Measurements from ENCODE around the gene THBD.
"Not testable (repeated sequence)": the region's sequence is repeated elsewhere in the genome, so short reads cannot be mapped to it uniquely, and the experiment has no call there.

THBD gene

GRCh38 chr20:23032750-23033078 is 16.8 kb downstream of the THBD start:
- Histone ChIP-seq H3K9ac (ENCODE audit: insufficient read length) (no peak overlapping the region), H3K9me3 (ENCODE audit: low read depth, low read length) (no peaks in the 10 kb centered on the region), H3K36me3 (ENCODE audit: insufficient read depth, low read length) (no peaks in the 10 kb centered on the region), H3K4me3 (no peak overlapping the region), H3K27ac (no peak overlapping the region)
- no peak for DNase-seq (ENCODE audit: low read depth, low spot score)
- TF ChIP-seq FOXP2 (optimal IDR thresholded peaks at IDR 0.05; ENCODE audit: control extremely low read depth, extremely low read length, insufficient read depth) (no peak), EZH2 (IDR thresholded peaks at IDR 0.05) (no peak), POLR2AphosphoS5 (IDR thresholded peaks at IDR 0.05; ENCODE audit: borderline replicate concordance, low read depth, low read length) (no peak)

DNA sequence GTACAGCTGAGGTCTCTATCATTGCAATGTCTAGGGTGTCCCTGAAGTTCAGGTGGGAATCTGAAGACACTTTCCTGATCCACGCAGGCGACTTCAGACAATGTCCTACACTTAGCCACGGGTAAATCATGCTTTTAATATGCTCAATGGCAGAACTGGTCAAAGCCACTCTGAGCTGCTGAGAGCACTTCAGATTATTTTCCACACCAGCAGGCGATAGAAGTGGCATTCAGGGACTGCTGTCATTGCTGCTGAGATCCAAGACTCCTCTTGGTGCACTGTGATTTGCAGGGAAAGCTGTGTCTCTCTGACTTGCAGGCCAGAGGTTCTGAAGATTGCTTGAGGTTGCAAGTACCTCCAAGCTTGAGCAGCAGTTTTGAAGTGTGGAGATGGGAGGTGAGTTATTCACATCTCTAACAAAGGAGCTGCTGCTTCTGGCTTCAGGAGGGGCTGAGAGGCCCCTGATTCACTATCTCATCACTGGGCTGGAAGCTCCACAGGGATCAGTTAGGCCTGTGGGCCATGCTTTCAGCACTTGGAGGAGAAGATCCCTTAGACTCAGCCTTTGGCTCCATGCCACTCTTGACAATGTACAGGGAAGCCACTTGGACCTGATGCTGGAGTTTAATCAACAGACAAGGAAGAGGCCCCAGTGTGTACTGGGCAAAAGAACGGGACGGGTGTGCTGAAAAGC is 17.3 kb downstream of the THBD start:
- no peak for DNase-seq (ENCODE audit: low read depth, low spot score)
- Histone ChIP-seq H3K4me3 (no peak overlapping the region), H3K9me3 (ENCODE audit: low read depth, low read length) (no peaks in the 10 kb centered on the region), H3K9ac (ENCODE audit: insufficient read length) (no peak overlapping the region), H3K36me3 (ENCODE audit: insufficient read depth, low read length) (no peaks in the 10 kb centered on the region), H3K27ac (no peak overlapping the region)
- TF ChIP-seq EZH2 (IDR thresholded peaks at IDR 0.05), result no peak
- no peak for TF ChIP-seq FOXP2 (optimal IDR thresholded peaks at IDR 0.05; ENCODE audit: control extremely low read depth, extremely low read length, insufficient read depth)
- TF ChIP-seq POLR2AphosphoS5 (IDR thresholded peaks at IDR 0.05; ENCODE audit: borderline replicate concordance, low read depth, low read length), result no peak

DNA sequence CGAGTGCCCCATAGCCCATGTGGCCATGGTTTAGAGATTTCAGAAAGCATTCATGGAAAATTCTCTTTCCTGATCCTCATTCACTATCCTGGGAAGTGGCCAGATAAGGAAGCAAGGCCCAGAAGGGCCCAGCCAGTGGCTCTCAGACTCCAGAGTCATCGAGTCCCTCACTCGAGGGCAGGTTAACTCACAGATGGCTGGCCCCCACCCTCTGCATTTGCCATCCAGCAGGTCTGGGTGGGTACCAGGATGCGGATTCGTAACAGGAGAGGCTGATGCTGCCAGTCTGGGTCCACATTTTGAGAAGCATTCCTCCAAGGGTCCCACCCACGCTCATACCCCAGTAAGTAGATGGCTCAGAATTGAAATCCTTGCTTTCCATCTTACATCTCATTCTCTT is 18.1 kb downstream of the THBD start:
- Histone ChIP-seq H3K27ac (no peak overlapping the region), H3K36me3 (ENCODE audit: insufficient read depth, low read length) (no peaks in the 10 kb centered on the region), H3K9ac (ENCODE audit: insufficient read length) (no peak overlapping the region), H3K4me3 (no peak overlapping the region), H3K9me3 (ENCODE audit: low read depth, low read length) (no peaks in the 10 kb centered on the region)
- TF ChIP-seq FOXP2 (optimal IDR thresholded peaks at IDR 0.05; ENCODE audit: control extremely low read depth, extremely low read length, insufficient read depth), result no peak
- TF ChIP-seq EZH2 (IDR thresholded peaks at IDR 0.05), result no peak
- TF ChIP-seq POLR2AphosphoS5 (IDR thresholded peaks at IDR 0.05; ENCODE audit: borderline replicate concordance, low read depth, low read length), result no peak
- no peak for DNase-seq (ENCODE audit: low read depth, low spot score)

GRCh38 chr20:23029324-23029723 is 20.1 kb downstream of the THBD start:
- H3K36me3 ChIP-seq (ENCODE audit: insufficient read depth, low read length), result no peaks in the 10 kb centered on the region
- DNase-seq (ENCODE audit: low read depth, low spot score), result no peak
- H3K9ac ChIP-seq (ENCODE audit: insufficient read length), result no peak overlapping the region
- no peak overlapping the region for H3K27ac ChIP-seq
- no peak overlapping the region for H3K4me3 ChIP-seq
- TF ChIP-seq POLR2AphosphoS5 (IDR thresholded peaks at IDR 0.05; ENCODE audit: borderline replicate concordance, low read depth, low read length), result no peak
- TF ChIP-seq EZH2 (IDR thresholded peaks at IDR 0.05), result no peak
- TF ChIP-seq FOXP2 (optimal IDR thresholded peaks at IDR 0.05; ENCODE audit: control extremely low read depth, extremely low read length, insufficient read depth), result no peak
- H3K9me3 ChIP-seq (ENCODE audit: low read depth, low read length), result no peaks in the 10 kb centered on the region

DNA sequence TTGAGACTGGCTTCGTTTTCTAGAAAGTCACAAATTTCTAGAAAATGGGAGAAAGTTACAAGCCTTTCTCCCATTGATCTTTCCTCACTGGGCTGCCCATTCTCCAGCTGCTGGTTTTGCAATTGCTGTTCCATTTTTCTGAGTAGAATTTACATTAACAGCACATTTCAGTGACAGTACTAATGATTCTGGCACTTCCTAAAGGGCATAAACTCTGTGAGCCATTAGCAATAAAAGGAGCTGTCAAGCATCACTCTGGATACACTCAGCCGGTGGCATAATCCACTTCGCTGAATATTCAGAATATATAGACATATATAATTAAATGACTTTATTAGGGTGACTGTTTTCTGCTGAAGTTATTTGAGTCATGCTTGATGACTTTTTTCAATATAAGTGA is 21.1 kb downstream of the THBD start:
- Histone ChIP-seq H3K9me3 (ENCODE audit: low read depth, low read length) (no peaks in the 10 kb centered on the region), H3K4me3 (no peak overlapping the region), H3K36me3 (ENCODE audit: insufficient read depth, low read length) (no peaks in the 10 kb centered on the region), H3K9ac (ENCODE audit: insufficient read length) (no peak overlapping the region), H3K27ac (no peak overlapping the region)
- no peak for TF ChIP-seq EZH2 (IDR thresholded peaks at IDR 0.05)
- TF ChIP-seq FOXP2 (optimal IDR thresholded peaks at IDR 0.05; ENCODE audit: control extremely low read depth, extremely low read length, insufficient read depth), result no peak
- no peak for TF ChIP-seq POLR2AphosphoS5 (IDR thresholded peaks at IDR 0.05; ENCODE audit: borderline replicate concordance, low read depth, low read length)
- DNase-seq (ENCODE audit: low read depth, low spot score), result no peak

DNA sequence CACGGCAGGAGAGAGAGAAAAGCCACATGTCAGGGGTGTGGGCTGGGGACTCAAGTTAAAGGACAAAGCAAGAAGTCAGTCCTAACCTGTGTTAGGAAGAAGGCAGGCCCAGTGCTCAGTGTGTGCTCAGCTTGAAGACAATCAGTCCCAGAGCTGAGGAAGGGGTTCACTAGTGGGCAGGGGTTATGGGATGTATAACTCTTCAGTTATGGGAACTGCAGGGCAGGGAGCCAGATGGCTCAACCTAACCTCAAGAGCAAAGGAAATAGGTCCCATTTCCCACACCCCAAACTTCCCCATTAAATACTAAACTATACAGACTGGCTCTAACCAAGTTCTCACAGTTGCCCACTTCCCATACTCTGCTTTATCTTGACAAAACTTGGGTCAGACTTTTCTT is 21.8 kb downstream of the THBD start:
- no peaks in the 10 kb centered on the region for H3K9me3 ChIP-seq (ENCODE audit: low read depth, low read length)
- TF ChIP-seq EZH2 (IDR thresholded peaks at IDR 0.05), result no peak
- no peak overlapping the region for H3K27ac ChIP-seq
- H3K9ac ChIP-seq (ENCODE audit: insufficient read length), result no peak overlapping the region
- no peak for DNase-seq (ENCODE audit: low read depth, low spot score)
- no peak overlapping the region for H3K4me3 ChIP-seq
- H3K36me3 ChIP-seq (ENCODE audit: insufficient read depth, low read length), result no peaks in the 10 kb centered on the region

GRCh38 chr20:23025503-23025902 is 24.0 kb downstream of the THBD start:
- H3K36me3 ChIP-seq (ENCODE audit: insufficient read depth, low read length); H3K9ac ChIP-seq (ENCODE audit: insufficient read length); H3K4me3 ChIP-seq; DNase-seq (ENCODE audit: low read depth, low spot score); H3K9me3 ChIP-seq (ENCODE audit: low read depth, low read length); H3K27ac ChIP-seq: not testable (repeated sequence)

- TF ChIP-seq POLR2AphosphoS5 (IDR thresholded peaks at IDR 0.05; ENCODE audit: borderline replicate concordance, low read depth, low read length), result no peak
- TF ChIP-seq FOXP2 (optimal IDR thresholded peaks at IDR 0.05; ENCODE audit: control extremely low read depth, extremely low read length, insufficient read depth), result no peak
- no peak for TF ChIP-seq EZH2 (IDR thresholded peaks at IDR 0.05)
- no peak overlapping the region for H3K4me3 ChIP-seq
- no peak overlapping the region for H3K27ac ChIP-seq
- no peak overlapping the region for H3K9ac ChIP-seq (ENCODE audit: insufficient read length)
- no peaks in the 10 kb centered on the region for H3K36me3 ChIP-seq (ENCODE audit: insufficient read depth, low read length)
- no peaks in the 10 kb centered on the region for H3K9me3 ChIP-seq (ENCODE audit: low read depth, low read length)
- no peak for DNase-seq (ENCODE audit: low read depth, low spot score)
These were observed 24.8 kb downstream of the THBD start for GRCh38 chr20:23024701-23025100.

DNA sequence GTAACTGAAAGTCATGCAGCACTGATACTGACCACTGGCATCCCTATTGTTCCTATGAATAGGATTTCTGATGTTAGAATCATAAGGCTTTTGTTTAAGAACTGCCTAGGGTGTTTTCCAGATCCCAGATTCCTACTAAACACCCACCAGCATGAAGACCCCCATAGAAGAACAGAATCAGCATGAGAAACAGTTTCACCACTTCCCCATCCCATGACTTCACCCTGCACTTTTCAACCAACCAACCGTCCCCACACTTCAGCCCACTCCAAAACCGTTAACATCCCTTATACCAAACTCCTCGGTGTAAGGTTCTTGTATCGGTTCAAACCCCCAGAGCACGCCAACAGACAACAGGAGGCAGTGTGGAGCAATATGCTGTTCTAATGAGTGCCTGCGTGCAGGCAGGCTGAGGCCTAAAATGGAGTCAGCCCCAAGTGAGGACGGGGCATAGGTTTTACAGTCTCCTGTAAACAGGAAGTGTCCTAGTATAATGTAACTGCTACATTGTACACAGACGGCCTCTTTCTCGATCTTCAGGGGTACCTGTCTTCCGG is 25.8 kb downstream of the THBD start:
- no peak for DNase-seq (ENCODE audit: low read depth, low spot score)
- Histone ChIP-seq H3K36me3 (ENCODE audit: insufficient read depth, low read length) (no peaks in the 10 kb centered on the region), H3K4me3 (no peak overlapping the region), H3K9ac (ENCODE audit: insufficient read length) (no peak overlapping the region), H3K27ac (no peak overlapping the region), H3K9me3 (ENCODE audit: low read depth, low read length) (no peaks in the 10 kb centered on the region)
- TF ChIP-seq EZH2 (IDR thresholded peaks at IDR 0.05), result no peak
- no peak for TF ChIP-seq FOXP2 (optimal IDR thresholded peaks at IDR 0.05; ENCODE audit: control extremely low read depth, extremely low read length, insufficient read depth)
